Pulmonary artery endothelial cell (primary cell): ENCODE results near the gene POLR1A. TPM values are rescaled to one million over a fixed set of nuclear protein-coding genes. Genes with fewer than 3 reads are reported as not detected.

ENCODE experiments used
- DNase-seq: peaks from one replicate; pipeline ENCODE4 v3.0.0-alpha.2; 2011; ENCODE audit warnings: low read depth, low spot score
- total RNA-seq: library from RNA; depleted of rRNA; stranded (reverse); fragments of >200 nt; gene quantifications from 2 replicates; pipeline ENCODE4 v1.2.3, GENCODE V29; 2014

The POLR1A gene
- total RNA-seq, 1 donor from 2014 or later = 14.8 TPM

GRCh38 chr2:86038291-86039081 lies 67.2 kb downstream of the POLR1A start:
- no peak for DNase-seq

- no peak for DNase-seq
Observed at GRCh38 chr2:86037795-86038192, 67.9 kb downstream of the POLR1A start.

GRCh38 chr2:86037141-86037794 lies 68.4 kb downstream of the POLR1A start:
- DNase-seq = peak; percentile 39

GRCh38 chr2:86036669-86037138 lies 69.0 kb downstream of the POLR1A start:
- no peak for DNase-seq

GRCh38 chr2:86035883-86036668 lies 69.6 kb downstream of the POLR1A start:
- peak; percentile 74 for DNase-seq

GRCh38 chr2:86035376-86035882 lies 70.3 kb downstream of the POLR1A start:
- no peak for DNase-seq

GRCh38 chr2:86033751-86034692 lies 71.7 kb downstream of the POLR1A start:
- DNase-seq = no peak

GRCh38 chr2:86032861-86033595 lies 72.7 kb downstream of the POLR1A start:
- DNase-seq = no peak

GRCh38 chr2:86031606-86032005 lies 74.1 kb downstream of the POLR1A start:
- DNase-seq = no peak

GRCh38 chr2:86031151-86031550 lies 74.5 kb downstream of the POLR1A start:
- no peak for DNase-seq

- DNase-seq = no peak
Observed at GRCh38 chr2:86029873-86030272, 75.8 kb downstream of the POLR1A start.

GRCh38 chr2:86028766-86029381 lies 76.8 kb downstream of the POLR1A start:
- peak; percentile 71 for DNase-seq

- no peak for DNase-seq
Observed at GRCh38 chr2:86027922-86028765, 77.5 kb downstream of the POLR1A start.

GRCh38 chr2:86027196-86027921 lies 78.3 kb downstream of the POLR1A start:
- DNase-seq = no peak

- DNase-seq = no peak
Observed at GRCh38 chr2:86026744-86027065, 79.0 kb downstream of the POLR1A start.

GRCh38 chr2:86025976-86026743 lies 79.5 kb downstream of the POLR1A start:
- DNase-seq = no peak

- DNase-seq = no peak
Observed at GRCh38 chr2:86025229-86025820, 80.4 kb downstream of the POLR1A start.
